Stomach (tissue), 4 donors: Measurements from ENCODE around the gene HSD17B13.

Experiments used
- POLR2A ChIP-seq, 4 donors: fragments of 450-650 bp; IDR thresholded peaks; one replicate each; pipeline ENCODE4 v1.6.1; 2016; ENCODE audit warnings: antibody characterized with exemption in 4 of 4, control low read depth in 2 of 4, mild to moderate bottlenecking in 1 of 4, moderate library complexity in 1 of 4
- TF ChIP-seq, protein P1 (sequence below), 7 experiments: fragments of 450-650 bp in 4 of 7; fragments of 200-600 bp in 3 of 7; sonication (generic) in 3 of 7; IDR thresholded peaks; one replicate each; pipeline ENCODE4 v1.5.1; 2016 to 2019; ENCODE audit warnings: antibody characterized with exemption in 7 of 7, control low read depth in 2 of 7, mild to moderate bottlenecking in 1 of 7

DNA sequence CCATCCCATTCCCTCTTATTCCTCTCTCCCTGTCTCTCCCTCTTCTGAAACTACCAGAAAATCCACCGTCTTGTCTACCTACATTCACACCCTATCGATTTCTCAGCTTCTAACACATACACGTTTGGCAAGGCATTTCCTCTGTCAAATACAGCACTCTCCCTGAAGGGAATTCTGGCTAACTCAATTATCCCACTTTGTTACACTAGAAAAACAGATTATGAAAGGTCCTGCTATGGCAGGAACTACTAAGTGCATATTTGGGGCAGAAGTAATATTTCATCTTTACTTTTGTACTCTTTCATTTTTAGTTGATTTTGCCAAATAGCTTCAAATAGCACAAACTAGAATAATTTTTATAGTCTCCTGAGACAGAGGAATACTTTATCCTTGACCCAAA lies 55.7 kb downstream of the HSD17B13 start:
- TF ChIP-seq, protein P1, sequence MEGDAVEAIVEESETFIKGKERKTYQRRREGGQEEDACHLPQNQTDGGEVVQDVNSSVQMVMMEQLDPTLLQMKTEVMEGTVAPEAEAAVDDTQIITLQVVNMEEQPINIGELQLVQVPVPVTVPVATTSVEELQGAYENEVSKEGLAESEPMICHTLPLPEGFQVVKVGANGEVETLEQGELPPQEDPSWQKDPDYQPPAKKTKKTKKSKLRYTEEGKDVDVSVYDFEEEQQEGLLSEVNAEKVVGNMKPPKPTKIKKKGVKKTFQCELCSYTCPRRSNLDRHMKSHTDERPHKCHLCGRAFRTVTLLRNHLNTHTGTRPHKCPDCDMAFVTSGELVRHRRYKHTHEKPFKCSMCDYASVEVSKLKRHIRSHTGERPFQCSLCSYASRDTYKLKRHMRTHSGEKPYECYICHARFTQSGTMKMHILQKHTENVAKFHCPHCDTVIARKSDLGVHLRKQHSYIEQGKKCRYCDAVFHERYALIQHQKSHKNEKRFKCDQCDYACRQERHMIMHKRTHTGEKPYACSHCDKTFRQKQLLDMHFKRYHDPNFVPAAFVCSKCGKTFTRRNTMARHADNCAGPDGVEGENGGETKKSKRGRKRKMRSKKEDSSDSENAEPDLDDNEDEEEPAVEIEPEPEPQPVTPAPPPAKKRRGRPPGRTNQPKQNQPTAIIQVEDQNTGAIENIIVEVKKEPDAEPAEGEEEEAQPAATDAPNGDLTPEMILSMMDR (IDR thresholded peaks at IDR 0.05), result no peak
- TF ChIP-seq POLR2A (IDR thresholded peaks at IDR 0.05), result no peak
